ENCODE results near the gene FADS6.

Gene FADS6, protein sequence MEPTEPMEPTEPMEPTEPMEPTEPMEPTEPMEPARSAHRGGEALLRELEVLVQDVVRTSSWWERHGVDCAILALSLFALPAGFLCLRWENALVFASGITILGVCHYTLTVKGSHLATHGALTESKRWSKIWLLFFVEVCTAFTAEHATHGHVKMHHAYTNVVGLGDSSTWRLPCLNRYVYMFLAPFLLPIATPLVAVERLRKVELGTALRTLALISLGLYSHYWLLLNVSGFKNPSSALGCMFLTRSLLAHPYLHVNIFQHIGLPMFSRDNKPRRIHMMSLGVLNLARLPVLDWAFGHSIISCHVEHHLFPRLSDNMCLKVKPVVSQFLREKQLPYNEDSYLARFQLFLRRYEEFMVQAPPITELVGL

DNA sequence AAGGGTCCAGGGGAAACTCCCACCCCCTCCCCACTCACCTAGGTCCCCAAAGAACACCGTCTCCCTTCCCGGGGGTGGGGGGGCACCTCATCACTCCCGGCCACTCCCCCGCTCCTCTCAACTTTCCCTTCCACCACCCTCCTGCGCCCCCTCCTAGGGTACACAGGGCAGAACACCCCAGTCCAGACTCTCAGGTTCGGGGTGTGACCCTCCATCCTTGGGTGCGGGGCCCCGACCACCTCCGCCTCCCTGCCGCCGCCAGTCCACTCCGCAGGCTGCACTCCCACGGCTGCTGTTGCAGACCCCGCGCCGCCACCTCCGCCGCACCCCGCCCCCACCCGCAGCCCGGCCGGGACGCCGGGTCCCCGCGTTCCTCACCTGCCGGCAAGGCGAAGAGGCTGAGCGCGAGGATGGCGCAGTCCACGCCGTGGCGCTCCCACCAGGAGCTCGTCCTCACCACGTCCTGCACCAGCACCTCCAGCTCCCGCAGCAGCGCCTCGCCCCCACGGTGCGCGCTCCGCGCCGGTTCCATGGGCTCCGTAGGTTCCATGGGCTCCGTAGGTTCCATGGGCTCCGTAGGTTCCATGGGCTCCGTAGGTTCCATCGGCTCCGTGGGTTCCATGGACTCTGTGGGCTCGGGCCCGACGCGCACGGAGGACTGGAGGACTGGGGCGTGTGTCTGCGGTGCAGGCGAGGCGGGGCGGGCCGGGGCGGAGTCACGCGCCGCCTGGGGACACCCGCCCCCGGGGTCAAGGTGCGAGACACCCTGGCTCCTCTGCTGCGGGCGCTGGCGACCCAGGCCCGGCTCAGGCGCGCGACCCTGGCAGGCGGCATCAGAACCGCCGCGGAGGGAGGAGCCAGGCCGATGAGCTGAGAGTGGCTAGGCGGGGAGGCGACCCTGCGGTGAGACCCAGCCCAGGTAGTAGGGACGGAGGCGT is at the start of gene FADS6:
Gene FADS6 (minus strand): TSS at position 660 of the 938 bp plus-strand sequence. CDS start 38 bp downstream, at position 622.
- no peak for DNase-seq (ENCODE audit: low read depth, low spot score)

DNA sequence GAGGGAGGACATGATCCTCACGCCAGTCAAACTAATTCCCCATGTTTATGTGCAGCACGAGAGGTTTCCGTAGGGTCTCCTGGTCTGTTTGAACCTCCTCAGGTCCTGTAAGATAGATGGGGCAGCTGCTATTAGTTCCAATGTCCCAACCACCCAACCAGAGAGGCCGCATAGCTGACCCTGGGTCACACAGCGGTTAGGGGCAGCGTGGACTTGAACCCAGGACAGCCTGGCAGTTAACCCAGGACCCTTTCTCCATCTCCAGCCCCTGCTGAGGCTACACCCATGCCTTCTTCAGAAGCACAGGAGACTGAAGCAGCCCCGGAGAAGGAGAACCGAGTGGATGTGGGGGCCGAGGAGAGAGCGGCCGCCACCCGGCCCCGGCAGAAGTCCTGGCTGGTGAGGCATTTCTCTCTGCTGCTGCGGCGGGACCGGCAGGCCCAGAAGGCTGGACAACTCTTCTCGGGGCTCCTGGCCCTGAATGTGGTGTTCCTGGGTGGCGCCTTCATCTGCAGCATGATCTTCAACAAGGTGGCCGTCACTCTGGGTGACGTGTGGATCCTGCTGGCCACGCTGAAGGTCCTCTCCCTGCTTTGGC is 47.8 kb upstream of the FADS6 start:
- no peak for DNase-seq (ENCODE audit: low read depth, low spot score)

DNA sequence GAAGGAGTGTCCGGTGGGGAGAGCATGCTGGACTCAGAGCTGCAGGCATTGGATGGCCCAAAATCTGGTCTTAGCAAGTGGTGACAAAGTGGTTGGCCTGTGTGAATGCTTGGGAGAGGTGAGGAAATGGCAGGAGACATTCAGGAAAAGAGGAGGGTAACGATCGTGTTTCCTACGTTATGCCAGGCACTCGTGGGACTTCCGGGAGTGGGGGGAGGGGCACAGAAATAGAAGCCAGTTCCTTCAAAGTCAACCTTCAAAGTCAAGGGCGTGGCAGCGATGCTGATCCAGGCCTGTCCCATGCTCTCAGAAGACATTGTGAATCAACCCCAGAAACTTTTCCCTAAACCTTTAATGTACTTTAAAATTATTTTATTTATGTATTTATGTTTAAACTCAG is 46.1 kb upstream of the FADS6 start:
- no peak for DNase-seq (ENCODE audit: low read depth, low spot score)

DNA sequence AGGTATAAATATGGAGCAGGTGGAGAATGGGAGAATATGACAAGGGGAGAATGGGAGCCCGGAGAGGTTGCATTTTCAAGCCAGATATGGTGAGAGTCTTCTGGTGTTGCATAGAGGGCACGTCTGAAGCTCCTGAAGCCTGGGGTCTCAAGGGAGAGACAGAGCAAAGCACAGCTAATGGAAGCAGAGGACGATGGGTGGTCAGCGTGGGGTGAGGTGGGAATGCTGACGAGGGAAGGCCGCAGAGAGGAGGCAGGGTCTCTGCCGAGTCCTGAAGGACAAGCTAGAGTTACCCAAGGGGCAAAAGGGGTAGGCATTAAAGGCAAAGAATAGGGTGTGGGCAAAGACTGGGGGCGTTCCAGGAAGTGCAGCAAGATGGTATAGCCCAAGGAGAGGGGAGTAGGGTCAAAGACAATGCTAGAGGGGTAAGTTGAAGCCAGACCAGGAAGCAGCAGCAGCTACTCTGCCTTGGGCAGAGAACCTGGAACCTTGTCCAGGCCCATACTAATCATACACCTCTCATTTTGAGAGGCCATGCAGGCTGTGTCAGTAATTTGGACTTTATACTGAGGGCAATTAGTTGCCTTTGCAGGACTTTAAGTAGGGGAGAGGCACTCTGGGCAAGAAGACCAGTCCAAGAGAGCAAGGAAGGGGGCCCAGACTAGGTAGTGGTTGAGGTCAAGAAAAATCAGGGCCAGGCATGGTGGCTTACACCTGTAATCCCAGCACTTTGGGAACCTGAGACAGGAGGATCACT is 44.9 kb upstream of the FADS6 start:
- no peak for DNase-seq (ENCODE audit: low read depth, low spot score)

DNA sequence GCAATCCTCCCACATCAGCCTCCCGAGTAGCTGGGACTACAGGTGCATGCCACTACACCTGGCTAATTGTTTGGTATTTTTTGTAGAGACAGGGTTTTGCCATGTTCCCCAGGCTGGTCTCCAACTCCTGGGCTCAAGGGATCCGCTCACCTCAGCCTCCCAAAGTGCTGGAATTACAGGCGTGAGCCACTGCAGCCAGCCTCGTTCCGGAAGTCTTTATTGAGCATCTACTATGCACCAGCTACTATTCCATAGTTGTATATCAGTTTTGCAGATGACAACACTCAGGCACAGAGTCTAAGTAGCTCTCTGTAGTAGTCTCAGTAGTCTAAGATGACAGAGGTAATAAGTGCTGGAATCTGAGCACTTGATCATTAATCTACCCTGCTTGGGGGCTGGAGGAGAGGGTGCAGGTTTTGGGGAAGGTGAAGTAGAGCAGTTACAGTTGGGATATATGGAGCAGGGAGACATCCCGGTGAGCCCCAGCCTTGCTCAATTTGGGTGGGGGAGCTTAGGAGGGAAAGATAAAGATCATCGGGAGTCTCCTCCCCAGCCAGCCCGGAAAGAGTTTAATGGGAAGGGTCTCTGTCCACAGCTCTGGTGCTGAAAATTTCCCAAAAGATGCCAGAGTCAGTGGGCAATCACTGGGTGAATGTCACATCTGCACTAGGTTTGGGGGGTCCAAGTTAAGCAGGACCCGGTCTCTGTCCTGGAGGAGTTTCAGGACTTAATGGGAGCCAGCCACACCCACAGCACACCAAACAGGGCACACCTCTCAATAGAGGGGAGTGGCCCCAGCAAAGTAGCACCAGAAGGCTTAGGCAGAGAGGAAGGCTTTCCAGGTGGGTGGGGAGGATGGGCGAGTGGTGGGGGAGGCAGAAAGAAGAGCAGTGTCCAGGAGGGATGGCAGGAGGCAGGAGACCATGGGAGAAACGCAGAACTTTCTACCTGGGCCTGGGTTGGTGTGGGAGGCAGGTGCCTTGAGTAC is 43.9 kb upstream of the FADS6 start:
- no peak for DNase-seq (ENCODE audit: low read depth, low spot score)

DNA sequence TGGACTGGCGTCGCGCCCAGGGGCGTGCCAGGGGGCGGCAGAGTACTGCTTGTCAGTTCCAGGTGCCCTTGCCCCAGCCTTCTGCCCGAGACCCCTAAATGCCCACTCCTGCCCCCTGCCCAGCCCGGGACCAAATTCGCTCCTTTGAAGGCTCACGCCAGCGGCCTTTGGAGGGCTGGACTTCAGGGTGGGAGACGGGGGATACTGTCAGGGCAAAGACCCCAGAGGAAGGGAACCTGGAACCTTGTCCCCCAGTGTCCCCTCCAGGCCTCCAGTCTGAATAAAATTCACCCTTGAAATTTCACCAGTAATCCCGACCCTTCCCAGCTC is 43.0 kb upstream of the FADS6 start:
- no peak for DNase-seq (ENCODE audit: low read depth, low spot score)

DNA sequence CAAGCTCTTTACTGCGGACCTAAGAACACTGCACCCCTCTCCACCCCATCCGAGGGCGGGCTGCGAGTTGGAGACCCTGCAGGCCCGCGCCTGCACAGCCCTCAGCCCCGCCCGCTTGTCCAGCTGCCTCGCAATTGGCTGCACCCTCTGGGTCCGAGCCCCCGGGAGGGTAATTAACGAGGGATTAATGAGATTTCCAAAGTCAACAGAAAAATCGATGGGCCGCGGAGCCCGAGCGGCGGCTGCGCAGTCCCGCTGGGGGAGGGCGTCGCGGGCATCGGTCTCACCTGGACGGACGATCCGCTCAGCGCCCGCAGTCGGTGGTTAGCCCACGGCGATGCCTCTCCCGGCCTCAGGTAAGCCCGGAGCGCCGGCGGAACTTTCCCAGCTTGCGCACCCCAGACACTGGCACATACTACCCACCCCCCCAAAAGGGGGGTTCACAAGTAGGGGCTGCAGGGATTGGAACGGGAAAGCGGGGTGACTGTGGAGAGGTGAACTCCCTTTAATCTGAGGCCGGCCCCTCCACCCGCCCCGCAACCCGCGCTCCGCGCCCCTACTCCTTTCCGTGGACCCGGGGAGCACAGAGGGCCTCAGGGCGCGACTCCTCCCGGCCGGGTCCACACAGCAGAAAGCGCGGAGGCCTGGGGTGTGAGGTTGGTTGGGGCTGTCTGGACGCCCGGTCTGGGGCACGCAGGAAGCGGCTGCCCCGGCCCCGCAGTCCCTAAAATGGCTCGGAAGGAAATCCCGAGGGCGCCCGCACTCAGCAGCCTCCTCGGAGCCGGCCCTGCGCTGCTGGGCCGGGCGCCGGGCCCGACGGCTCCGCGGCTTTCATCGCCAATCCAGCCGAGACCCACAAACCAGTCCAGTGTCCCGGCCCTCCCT is 42.4 kb upstream of the FADS6 start, which contains the start of gene OTOP3:
Gene OTOP3 (plus strand): TSS at position 314 of the 885 bp plus-strand sequence. CDS start 24 bp downstream, at position 338.
- no peak for DNase-seq (ENCODE audit: low read depth, low spot score)

DNA sequence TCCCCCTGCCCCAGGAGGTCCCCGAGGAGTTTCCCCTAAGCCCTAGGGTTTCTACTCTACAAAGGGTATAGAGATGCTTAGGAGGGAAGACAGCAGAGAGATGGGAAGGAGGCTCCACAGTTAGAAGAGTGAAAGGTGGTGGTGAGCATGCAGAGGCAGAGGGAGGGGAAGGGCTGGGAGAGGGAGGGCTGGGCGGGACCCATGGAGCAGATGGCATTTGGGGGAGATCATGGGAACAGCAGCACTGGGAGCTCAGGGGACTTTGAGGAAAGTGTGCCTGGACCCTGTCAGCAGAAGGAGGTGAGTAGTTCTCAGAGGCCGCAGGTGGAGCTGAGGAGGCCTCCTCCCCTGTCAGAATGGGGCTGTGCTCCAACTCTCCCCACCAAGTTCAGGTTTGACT is 41.6 kb upstream of the FADS6 start:
- DNase-seq (ENCODE audit: low read depth, low spot score) = no peak

DNA sequence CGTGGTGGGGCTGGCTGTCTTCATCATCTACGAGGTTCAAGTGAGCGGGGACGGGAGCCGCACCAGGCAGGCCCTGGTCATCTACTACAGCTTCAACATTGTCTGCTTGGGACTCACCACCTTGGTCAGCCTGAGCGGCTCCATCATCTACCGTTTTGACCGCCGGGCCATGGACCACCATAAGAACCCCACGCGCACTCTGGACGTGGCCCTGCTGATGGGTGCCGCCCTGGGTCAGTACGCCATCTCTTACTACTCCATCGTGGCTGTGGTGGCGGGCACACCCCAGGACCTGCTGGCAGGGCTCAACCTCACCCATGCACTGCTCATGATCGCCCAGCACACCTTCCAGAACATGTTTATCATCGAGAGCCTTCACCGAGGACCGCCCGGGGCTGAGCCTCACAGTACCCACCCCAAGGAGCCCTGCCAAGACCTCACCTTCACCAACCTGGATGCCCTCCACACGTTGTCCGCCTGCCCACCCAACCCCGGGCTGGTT is 37.2 kb upstream of the FADS6 start:
- no peak for DNase-seq (ENCODE audit: low read depth, low spot score)

DNA sequence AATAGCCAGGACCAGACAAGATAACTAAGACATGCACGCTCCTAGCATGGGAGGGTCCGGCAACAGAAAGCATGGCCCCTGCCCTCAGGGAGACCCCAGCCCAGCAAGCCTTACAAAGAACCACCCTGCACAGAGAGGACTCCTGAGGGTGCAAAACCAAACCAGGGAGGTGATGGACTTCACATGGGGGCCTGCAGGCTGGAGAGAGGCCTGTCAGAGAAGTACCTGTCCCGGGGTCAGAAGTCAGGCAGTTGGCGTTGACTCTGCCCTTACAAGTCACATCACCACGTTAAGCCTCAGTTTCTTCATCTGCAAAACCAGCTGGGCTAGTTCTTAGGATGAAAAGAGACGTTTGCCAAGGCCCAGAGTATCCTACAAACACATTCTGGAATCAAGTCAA is 35.4 kb upstream of the FADS6 start:
- no peak for DNase-seq (ENCODE audit: low read depth, low spot score)

DNA sequence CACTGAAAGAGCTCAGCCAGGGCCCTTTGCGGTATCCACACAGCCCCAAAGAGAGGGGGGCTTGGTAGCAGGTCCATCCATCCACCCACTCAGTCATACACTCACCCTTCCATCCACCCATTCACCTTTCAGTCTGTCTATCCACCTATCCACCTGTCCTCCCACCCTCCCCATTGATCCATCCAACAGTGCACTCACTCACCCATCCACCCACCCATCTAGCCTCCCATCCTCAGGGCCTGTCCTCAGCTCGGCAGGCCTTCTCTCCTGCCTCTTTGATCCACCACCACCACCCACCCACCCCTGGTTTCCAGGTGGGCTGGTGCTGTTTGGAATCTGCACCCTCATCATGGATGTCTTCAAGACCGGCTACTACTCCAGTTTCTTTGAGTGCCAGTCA is 31.8 kb upstream of the FADS6 start:
- no peak for DNase-seq (ENCODE audit: low read depth, low spot score)

DNA sequence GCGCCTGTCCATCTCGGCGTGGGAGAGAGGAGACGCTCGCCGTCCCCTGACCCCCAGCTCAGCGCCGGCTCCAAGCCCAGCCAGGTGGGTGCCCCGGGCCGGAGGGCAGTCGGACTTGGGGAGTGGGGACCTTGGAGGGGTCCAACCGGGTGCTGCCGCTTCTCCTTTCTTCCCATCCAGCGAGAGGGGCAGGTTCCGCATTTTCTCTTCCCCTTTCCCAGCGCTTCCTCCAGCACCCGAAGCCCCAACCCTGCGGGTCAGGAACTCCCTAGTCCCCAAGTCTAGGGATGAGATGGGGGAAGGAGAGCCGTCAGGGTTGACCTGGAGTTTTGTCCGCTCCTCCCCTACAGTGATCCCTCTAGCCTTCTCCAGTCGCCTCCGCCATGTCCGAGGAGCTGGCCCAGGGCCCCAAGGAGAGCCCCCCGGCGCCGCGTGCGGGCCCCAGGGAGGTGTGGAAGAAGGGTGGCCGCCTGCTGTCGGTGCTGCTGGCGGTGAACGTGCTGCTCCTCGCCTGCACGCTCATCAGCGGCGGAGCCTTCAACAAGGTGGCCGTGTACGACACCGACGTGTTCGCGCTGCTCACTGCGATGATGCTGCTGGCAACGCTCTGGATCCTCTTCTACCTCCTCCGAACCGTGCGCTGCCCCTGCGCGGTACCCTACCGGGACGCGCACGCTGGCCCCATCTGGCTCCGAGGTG is 31.0 kb upstream of the FADS6 start, which contains the start of gene OTOP2:
Gene OTOP2 (plus strand): TSS at position 24 of the 699 bp plus-strand sequence. CDS start 360 bp downstream, at position 384.
- no peak for DNase-seq (ENCODE audit: low read depth, low spot score)

DNA sequence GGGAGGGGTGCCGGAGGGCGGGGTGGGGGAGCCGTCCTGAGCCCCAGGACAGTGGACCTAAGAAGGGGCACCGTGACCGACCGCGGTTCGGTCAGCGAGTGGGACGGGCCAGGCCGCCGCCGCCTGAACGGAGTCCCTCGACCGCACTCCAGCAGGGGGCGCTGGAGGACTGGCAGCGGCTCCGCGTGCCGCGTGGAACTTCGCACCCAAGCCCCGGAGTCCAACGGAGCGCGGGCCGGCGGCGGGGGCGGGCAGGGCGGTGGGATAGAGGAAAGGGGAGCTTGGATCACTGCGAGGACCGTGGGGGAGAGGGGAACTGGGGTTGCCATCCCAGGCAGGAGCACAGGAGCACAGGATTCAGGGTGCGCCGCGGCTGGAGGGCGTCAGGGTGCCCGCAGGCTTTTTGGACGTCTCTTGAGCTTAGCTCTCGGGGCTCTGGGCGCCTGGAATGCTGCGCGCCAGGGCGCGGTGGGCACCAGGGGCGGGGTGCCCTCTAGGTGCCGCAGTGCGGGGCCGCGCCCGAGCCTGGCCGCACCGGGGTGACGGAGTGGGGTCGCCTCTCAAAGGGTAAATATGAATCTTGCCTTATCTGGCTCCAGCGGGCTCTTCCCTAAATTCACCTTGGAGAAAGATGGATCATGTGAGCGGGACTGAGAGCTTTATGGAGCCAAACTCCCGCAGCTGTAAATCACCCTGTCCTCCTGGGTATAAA is 30.3 kb upstream of the FADS6 start:
- DNase-seq (ENCODE audit: low read depth, low spot score) = no peak

DNA sequence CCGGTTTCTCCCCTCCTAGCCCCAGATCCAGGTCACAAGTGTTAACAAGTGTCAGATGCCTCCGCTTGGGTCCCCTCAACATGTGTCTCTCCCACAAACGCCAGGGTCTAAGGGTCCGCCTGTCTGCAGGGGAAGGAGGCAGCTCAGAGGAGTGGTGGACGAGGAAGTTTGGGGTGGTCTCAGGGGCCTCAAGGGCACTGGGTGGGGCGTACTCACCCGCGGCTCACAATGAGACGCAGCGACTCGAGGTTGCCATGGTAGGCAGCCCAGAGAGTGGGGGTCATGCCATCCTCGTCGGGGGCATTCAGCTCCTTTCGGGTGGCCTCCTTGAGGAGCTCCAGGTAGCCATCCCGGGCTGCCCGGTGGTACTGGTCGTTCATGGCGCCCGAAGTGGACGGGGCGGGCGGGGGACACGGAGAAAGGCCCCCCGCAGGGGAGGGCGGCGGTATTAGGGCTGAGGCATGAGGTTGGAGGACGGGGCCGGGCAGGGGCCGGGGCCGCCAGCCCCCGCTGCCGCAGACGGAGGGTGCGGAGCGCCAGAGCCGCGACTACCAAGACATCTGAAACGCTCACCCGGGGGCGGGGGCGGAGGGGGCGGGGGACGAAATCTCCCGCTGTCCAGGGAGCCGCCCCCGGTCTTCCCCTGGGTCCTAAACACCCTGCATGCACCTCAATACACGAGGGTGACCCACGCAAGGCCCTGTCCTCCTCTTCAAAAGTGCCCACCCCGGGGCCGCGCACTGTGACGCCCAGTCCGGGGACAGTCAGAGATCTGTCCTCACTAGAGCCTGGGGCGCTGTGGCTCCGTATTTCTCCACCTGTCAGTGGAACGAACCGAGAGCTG is 29.5 kb upstream of the FADS6 start, which contains the start of gene USH1G:
Gene USH1G (minus strand): TSS at position 562 of the 844 bp plus-strand sequence. CDS start 182 bp downstream, at position 380.
- DNase-seq (ENCODE audit: low read depth, low spot score) = no peak

DNA sequence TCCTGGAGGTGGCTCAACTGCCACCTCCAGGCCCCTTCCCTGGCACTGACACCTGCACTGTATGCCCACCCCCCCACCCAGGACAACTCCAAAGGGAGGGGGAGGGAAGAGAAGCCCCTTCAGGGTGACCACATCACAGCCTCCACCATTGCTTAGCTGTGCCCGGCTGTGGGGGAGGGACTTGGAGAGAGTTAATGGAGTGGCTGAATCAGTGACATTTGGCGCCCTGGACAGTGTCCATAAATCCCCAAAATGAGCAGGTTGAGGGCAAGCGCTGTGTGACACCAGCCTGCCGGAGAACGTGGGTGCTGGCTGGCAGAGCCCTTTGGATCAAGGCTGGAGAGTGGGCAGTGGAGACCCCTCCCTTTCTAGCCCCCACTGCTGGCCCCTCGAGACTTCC is 28.7 kb upstream of the FADS6 start:
- DNase-seq (ENCODE audit: low read depth, low spot score) = no peak

DNA sequence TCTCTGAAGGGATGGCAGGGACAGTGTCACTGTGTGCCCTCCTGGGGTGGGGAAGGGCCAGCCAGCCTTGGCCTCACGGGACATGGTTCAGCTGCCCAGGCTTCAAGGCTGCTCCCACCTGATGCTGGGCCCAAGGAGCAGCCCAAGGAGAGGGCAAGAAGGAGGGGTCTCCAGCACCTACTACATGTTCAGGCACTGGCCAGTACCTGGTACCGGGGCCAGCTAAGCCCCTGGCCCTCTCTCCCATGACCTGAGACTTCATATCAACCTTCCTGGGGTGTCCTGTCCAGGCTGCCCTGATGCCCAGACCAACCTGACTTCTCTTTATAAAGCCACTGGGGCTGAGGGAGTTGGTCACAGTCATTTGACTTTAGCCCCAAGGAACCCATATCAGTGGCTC is 28.3 kb upstream of the FADS6 start:
- no peak for DNase-seq (ENCODE audit: low read depth, low spot score)
